ENCODE results near the gene SNRNP48. TPM values are rescaled to one million over a fixed set of nuclear protein-coding genes. Genes with fewer than 3 reads are reported as not detected.
A peak's percentile ranks its signal among the peaks of the same experiment; 100 is the strongest.

The SNRNP48 gene
- polyA plus RNA-seq, 3 donors = 5.1 to 6.0 (median 5.9) TPM

- H3K27ac ChIP-seq (ENCODE audit: low read depth in 1 of 2, low read length in 2 of 2) = no peak overlapping the region
- WGBS (ENCODE audit: insufficient coverage) = 37% methylated on average over 6 of the region's 7 CpGs
- Mint-ChIP-seq H3K27me3 (ENCODE audit: low read depth in 3 of 3) (peaks cover 3 to 6% (median 4%) of the 10 kb centered on the region in 3 donors), H3K36me3 (peaks cover 27 to 30% of the 10 kb centered on the region in 2 donors), H3K4me1 (peaks cover 29% of the 10 kb centered on the region), H3K27ac (peak overlapping the region in 4 of 7 donors; percentile 3 to 79 (median 26)), H3K9me3 (no peaks in the 10 kb centered on the region), H3K4me3 (peak overlapping the region; percentile 39 to 66)
- H4K20me1 ChIP-seq (ENCODE audit: insufficient read depth, low read length) = no peaks in the 10 kb centered on the region
- H3K4me2 ChIP-seq (replicated peaks; ENCODE audit: extremely low read depth, low read length, poor library complexity, severe bottlenecking) = peak overlapping the region; percentile 41
- TF ChIP-seq CTCF (IDR thresholded peaks at IDR 0.05) = peak; percentile 86
- H3K9me3 ChIP-seq (replicated peaks in 1 of 2; ENCODE audit: control insufficient read depth in 1 of 2, insufficient read depth in 1 of 2, low read length in 2 of 2) = no peaks in the 10 kb centered on the region
- peak; percentile 20 to 42 (median 35) for DNase-seq
- no peak overlapping the region for H3K9ac ChIP-seq (ENCODE audit: insufficient read depth, low read length, poor library complexity, severe bottlenecking)
- intact Hi-C loops (cut with micrococcal nuclease) = loop anchor here (2.0 to 10.0 kb wide), 4 partner anchors 181 to 339 kb away; no protein-coding TSS in a partner anchor
- H3K36me3 ChIP-seq (replicated peaks in 1 of 2; ENCODE audit: control insufficient read depth in 1 of 2, insufficient read depth in 2 of 2, low read length in 2 of 2) = peaks cover 14 to 33% of the 10 kb centered on the region in 2 donors
- H3K4me1 ChIP-seq (ENCODE audit: control insufficient read depth in 1 of 2, insufficient read depth in 2 of 2, low read length in 2 of 2) = peaks cover 15 to 20% of the 10 kb centered on the region in 2 donors
- no peaks in the 10 kb centered on the region for H3K27me3 ChIP-seq (ENCODE audit: control insufficient read depth in 2 of 2, insufficient read depth in 2 of 2, low read length in 2 of 2)
- no peak overlapping the region for H2AFZ ChIP-seq (ENCODE audit: insufficient read depth, low read depth, low read length, poor library complexity, severe bottlenecking)
- H3K79me2 ChIP-seq (ENCODE audit: insufficient read depth, low read length) = no peaks in the 10 kb centered on the region
- no peak overlapping the region for H3K4me3 ChIP-seq (replicated peaks in 1 of 3; ENCODE audit: low read depth in 2 of 3, low read length in 3 of 3)
Measured at GRCh38 chr6:7615611-7616383, 25.8 kb downstream of the SNRNP48 start.

GRCh38 chr6:7617801-7618764 is 28.1 kb downstream of the SNRNP48 start:
- intact Hi-C loops (cut with micrococcal nuclease) = loop anchor here (10.0 kb wide), 3 partner anchors 183 to 323 kb away; no protein-coding TSS in a partner anchor
- Mint-ChIP-seq H3K9me3 (no peaks in the 10 kb centered on the region), H3K27me3 (ENCODE audit: low read depth in 3 of 3) (peaks cover 3 to 6% (median 4%) of the 10 kb centered on the region in 3 donors), H3K4me1 (peaks cover 29% of the 10 kb centered on the region), H3K27ac (peak overlapping the region; percentile 7 to 91 (median 84)), H3K4me3 (peak overlapping the region; percentile 55 to 87), H3K36me3 (peaks cover 8 to 10% of the 10 kb centered on the region in 2 donors)
- H3K9ac ChIP-seq (ENCODE audit: insufficient read depth, low read length, poor library complexity, severe bottlenecking) = peak overlapping the region; percentile 24
- no peaks in the 10 kb centered on the region for H3K27me3 ChIP-seq (ENCODE audit: control insufficient read depth in 2 of 2, insufficient read depth in 2 of 2, low read length in 2 of 2)
- no peaks in the 10 kb centered on the region for H4K20me1 ChIP-seq (ENCODE audit: insufficient read depth, low read length)
- peak overlapping the region; percentile 63 for H3K4me2 ChIP-seq (replicated peaks; ENCODE audit: extremely low read depth, low read length, poor library complexity, severe bottlenecking)
- H2AFZ ChIP-seq (ENCODE audit: insufficient read depth, low read depth, low read length, poor library complexity, severe bottlenecking) = peak overlapping the region; percentile 57
- H3K36me3 ChIP-seq (replicated peaks in 1 of 2; ENCODE audit: control insufficient read depth in 1 of 2, insufficient read depth in 2 of 2, low read length in 2 of 2) = peaks cover 2 to 10% of the 10 kb centered on the region in 2 donors
- H3K79me2 ChIP-seq (ENCODE audit: insufficient read depth, low read length) = no peaks in the 10 kb centered on the region
- peak overlapping the region; percentile 53 to 78 for H3K27ac ChIP-seq (ENCODE audit: low read depth in 1 of 2, low read length in 2 of 2)
- H3K9me3 ChIP-seq (replicated peaks in 1 of 2; ENCODE audit: control insufficient read depth in 1 of 2, insufficient read depth in 1 of 2, low read length in 2 of 2) = no peaks in the 10 kb centered on the region
- peak; percentile 52 to 93 (median 61) for DNase-seq
- TF ChIP-seq CTCF (IDR thresholded peaks at IDR 0.05) = no peak
- H3K4me1 ChIP-seq (ENCODE audit: control insufficient read depth in 1 of 2, insufficient read depth in 2 of 2, low read length in 2 of 2) = peaks cover 15 to 20% of the 10 kb centered on the region in 2 donors
- WGBS (ENCODE audit: insufficient coverage) = 4% methylated on average over 11 of the region's 12 CpGs
- H3K4me3 ChIP-seq (replicated peaks in 1 of 3; ENCODE audit: low read depth in 2 of 3, low read length in 3 of 3) = peak overlapping the region in 1 of 3 experiments; percentile 54
